Ovary (tissue), 3 donors: ENCODE data around the gene TBC1D8.

Experiments
- CTCF ChIP-seq, 3 donors: fragments of 450-650 bp in 2 of 3; fragments of 200-600 bp in 1 of 3; IDR thresholded peaks; one replicate each; pipeline versions ENCODE4 v1.5.1 to v1.8.0; 2016 to 2022; ENCODE audit warnings: antibody characterized with exemption in 3 of 3, mild to moderate bottlenecking in 1 of 3
- EP300 ChIP-seq: sonication (generic); formaldehyde crosslinking; IDR thresholded peaks from one replicate; pipeline ENCODE4 v1.6.1; 2017; ENCODE audit warnings: antibody characterized with exemption
- donor health status: DM: no; HTN: no; CAD: no.

GRCh38 chr2:100964222-100964621, 187.0 kb downstream of the TBC1D8 start:
- no peak for TF ChIP-seq CTCF (IDR thresholded peaks at IDR 0.05)
- no peak for TF ChIP-seq EP300
